ENCODE results near the gene ZNF576. TPM values are rescaled to one million over a fixed set of nuclear protein-coding genes. Genes with fewer than 3 reads are reported as not detected.

The ZNF576 gene
- total and polyA plus RNA-seq, 4 donors = 6.9 to 14.9 (median 10.9) TPM

DNA sequence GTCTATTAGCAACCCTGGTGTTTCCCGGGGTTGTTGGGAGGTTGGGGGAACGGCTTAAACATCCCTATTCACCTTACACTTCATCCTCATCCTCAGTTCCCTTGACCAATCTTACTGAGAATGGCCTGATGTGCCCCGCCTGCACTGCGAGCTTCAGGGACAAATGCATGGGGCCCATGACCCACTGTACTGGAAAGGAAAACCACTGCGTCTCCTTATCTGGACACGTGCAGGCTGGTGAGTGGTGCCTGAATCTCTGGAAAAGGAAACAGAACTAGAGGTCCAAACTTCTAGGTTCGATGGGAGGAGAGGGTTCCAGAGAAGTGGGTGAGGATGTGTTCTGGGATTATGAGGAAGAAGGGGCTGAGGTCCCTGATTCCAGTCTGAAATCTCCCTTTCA, 14.9 kb upstream of the ZNF576 start:
- no peaks in the 10 kb centered on the region for H3K36me3 ChIP-seq (ENCODE audit: control insufficient read depth in 4 of 4, insufficient read depth in 3 of 4, low read depth in 1 of 4, low read length in 3 of 4)
- peaks cover 3 to 19% (median 10%) of the 10 kb centered on the region in 4 donors for H3K4me1 ChIP-seq (ENCODE audit: control insufficient read depth in 4 of 4, insufficient read depth in 4 of 4, low read length in 3 of 4)
- no peak overlapping the region for H3K9ac ChIP-seq (ENCODE audit: low read depth in 1 of 2, low read length in 2 of 2)
- TF ChIP-seq HNF4A (conservative IDR thresholded peaks at IDR 0.05) (no peak), EGR1 (IDR thresholded peaks at IDR 0.05; ENCODE audit: low read depth in 2 of 2) (no peak), FOXA2 (IDR thresholded peaks at IDR 0.05) (no peak), FOXA1 (IDR thresholded peaks at IDR 0.05) (no peak), REST (IDR thresholded peaks at IDR 0.05) (no peak), TAF1 (conservative IDR thresholded peaks at IDR 0.05) (no peak), HNF4G (IDR thresholded peaks at IDR 0.05) (no peak), GABPA (IDR thresholded peaks at IDR 0.05 in 1 of 2, conservative IDR thresholded peaks at IDR 0.05 in 1 of 2) (no peak), NR2F2 (IDR thresholded peaks at IDR 0.05) (no peak), RAD21 (IDR thresholded peaks at IDR 0.05) (no peak), YY1 (IDR thresholded peaks at IDR 0.05) (no peak)
- TF ChIP-seq, protein P1, sequence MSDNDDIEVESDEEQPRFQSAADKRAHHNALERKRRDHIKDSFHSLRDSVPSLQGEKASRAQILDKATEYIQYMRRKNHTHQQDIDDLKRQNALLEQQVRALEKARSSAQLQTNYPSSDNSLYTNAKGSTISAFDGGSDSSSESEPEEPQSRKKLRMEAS (IDR thresholded peaks at IDR 0.05) = no peak
- no peak for DNase-seq (ENCODE audit: low spot score)
- WGBS = 76% methylated on average over 7 of the region's 7 CpGs
- H3K4me3 ChIP-seq (ENCODE audit: low read depth in 1 of 3, low read length in 3 of 3) = no peak overlapping the region
- no peaks in the 10 kb centered on the region for H3K27me3 ChIP-seq (ENCODE audit: control insufficient read depth in 4 of 4, insufficient read depth in 4 of 4, low read length in 3 of 4)
- no peak overlapping the region for H3K27ac ChIP-seq (ENCODE audit: low read depth in 1 of 2, low read length in 2 of 2)
- H3K9me3 ChIP-seq (ENCODE audit: control insufficient read depth in 4 of 4, low read length in 3 of 4) = no peaks in the 10 kb centered on the region

GRCh38 chr19:43582495-43582894, 13.9 kb upstream of the ZNF576 start:
- Histone ChIP-seq H3K36me3 (ENCODE audit: control insufficient read depth in 4 of 4, insufficient read depth in 3 of 4, low read depth in 1 of 4, low read length in 3 of 4) (no peaks in the 10 kb centered on the region), H3K9me3 (ENCODE audit: control insufficient read depth in 4 of 4, low read length in 3 of 4) (no peaks in the 10 kb centered on the region), H3K4me3 (ENCODE audit: low read depth in 1 of 3, low read length in 3 of 3) (no peak overlapping the region), H3K27me3 (ENCODE audit: control insufficient read depth in 4 of 4, insufficient read depth in 4 of 4, low read length in 3 of 4) (no peaks in the 10 kb centered on the region), H3K27ac (ENCODE audit: low read depth in 1 of 2, low read length in 2 of 2) (no peak overlapping the region), H3K9ac (ENCODE audit: low read depth in 1 of 2, low read length in 2 of 2) (no peak overlapping the region), H3K4me1 (ENCODE audit: control insufficient read depth in 4 of 4, insufficient read depth in 4 of 4, low read length in 3 of 4) (peaks cover 3 to 19% (median 10%) of the 10 kb centered on the region in 4 donors)
- WGBS = 91% methylated on average over 2 of the region's 2 CpGs
- TF ChIP-seq EGR1 (IDR thresholded peaks at IDR 0.05; ENCODE audit: low read depth in 2 of 2) (no peak), REST (IDR thresholded peaks at IDR 0.05) (no peak), FOXA1 (IDR thresholded peaks at IDR 0.05) (no peak), YY1 (IDR thresholded peaks at IDR 0.05) (no peak), FOXA2 (IDR thresholded peaks at IDR 0.05) (no peak), JUND (IDR thresholded peaks at IDR 0.05) (no peak), HNF4A (conservative IDR thresholded peaks at IDR 0.05) (no peak), RXRA (IDR thresholded peaks at IDR 0.05) (no peak), RAD21 (IDR thresholded peaks at IDR 0.05) (no peak)
- TF ChIP-seq, protein P1 (IDR thresholded peaks at IDR 0.05) = no peak
- DNase-seq (ENCODE audit: low spot score) = no peak
